ENCODE data around the gene APEX2.
A peak's percentile ranks its signal among the peaks of the same experiment; 100 is the strongest.
"Not testable (repeated sequence)": the region's sequence is repeated elsewhere in the genome, so short reads cannot be mapped to it uniquely, and the experiment has no call there.

Gene APEX2, protein sequence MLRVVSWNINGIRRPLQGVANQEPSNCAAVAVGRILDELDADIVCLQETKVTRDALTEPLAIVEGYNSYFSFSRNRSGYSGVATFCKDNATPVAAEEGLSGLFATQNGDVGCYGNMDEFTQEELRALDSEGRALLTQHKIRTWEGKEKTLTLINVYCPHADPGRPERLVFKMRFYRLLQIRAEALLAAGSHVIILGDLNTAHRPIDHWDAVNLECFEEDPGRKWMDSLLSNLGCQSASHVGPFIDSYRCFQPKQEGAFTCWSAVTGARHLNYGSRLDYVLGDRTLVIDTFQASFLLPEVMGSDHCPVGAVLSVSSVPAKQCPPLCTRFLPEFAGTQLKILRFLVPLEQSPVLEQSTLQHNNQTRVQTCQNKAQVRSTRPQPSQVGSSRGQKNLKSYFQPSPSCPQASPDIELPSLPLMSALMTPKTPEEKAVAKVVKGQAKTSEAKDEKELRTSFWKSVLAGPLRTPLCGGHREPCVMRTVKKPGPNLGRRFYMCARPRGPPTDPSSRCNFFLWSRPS

GRCh38 chrX:54999717-55000598 lies at the start of gene APEX2:
TSS of gene APEX2 (plus strand) at chrX:55000363. CDS start at chrX:55000423, 60 bp downstream.
- peak; percentile 94 for FAIRE-seq

- FAIRE-seq: no peak
Observed at GRCh38 chrX:54950730-54951375, 49.3 kb upstream of the APEX2 start.

DNA sequence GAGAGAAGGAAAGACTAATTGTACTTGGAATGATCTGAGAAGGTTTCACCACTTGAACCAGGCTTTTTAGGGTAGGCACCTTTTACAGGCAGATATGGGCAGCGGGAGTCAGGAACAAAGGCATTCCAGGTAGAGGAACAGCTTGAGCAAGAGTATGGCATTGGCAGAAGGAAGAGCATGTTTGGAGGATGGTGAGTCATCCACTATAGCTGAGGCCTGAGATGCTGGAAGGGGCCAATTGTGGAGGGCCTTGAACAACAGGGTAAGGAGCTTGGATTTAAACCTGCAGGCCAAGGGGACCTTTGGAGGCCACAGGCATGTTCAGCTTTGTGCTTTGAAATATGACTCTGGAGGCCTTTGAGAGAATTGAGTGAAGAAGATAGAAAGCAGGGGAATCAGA lies 38.4 kb upstream of the APEX2 start:
- FAIRE-seq: no peak

GRCh38 chrX:54964766-54965497 lies 35.2 kb upstream of the APEX2 start:
- no peak for FAIRE-seq

- peak; percentile 61 for FAIRE-seq
Observed at GRCh38 chrX:54977387-54977786, 22.8 kb upstream of the APEX2 start.

GRCh38 chrX:54978448-54978847 lies 21.7 kb upstream of the APEX2 start:
- no peak for FAIRE-seq

GRCh38 chrX:54979432-54979831 lies 20.7 kb upstream of the APEX2 start:
- no peak for FAIRE-seq

DNA sequence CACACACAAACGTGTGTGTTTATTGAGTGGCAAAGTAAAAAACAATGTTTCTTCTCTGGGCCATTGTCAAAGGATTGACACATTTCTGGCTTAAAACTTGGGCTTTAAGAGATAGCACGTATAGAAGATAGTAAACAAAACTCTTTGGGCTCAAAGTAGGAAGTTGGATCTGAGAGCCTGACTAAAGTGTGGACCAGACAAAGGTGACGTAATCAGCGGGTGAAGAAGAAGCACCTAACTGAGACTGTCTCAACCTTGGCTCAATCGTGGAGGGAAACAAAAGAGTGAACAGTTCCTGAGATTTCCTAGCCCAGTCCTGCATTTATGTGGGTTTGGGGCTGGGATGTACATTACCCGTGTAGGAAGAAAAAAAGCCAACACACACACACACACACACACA lies 19.8 kb upstream of the APEX2 start:
- no peak for FAIRE-seq

- FAIRE-seq: not testable (repeated sequence)
Observed at GRCh38 chrX:54983306-54983705, 16.9 kb upstream of the APEX2 start.

- no peak for FAIRE-seq
Observed at GRCh38 chrX:54991706-54992105, 8.5 kb upstream of the APEX2 start.

DNA sequence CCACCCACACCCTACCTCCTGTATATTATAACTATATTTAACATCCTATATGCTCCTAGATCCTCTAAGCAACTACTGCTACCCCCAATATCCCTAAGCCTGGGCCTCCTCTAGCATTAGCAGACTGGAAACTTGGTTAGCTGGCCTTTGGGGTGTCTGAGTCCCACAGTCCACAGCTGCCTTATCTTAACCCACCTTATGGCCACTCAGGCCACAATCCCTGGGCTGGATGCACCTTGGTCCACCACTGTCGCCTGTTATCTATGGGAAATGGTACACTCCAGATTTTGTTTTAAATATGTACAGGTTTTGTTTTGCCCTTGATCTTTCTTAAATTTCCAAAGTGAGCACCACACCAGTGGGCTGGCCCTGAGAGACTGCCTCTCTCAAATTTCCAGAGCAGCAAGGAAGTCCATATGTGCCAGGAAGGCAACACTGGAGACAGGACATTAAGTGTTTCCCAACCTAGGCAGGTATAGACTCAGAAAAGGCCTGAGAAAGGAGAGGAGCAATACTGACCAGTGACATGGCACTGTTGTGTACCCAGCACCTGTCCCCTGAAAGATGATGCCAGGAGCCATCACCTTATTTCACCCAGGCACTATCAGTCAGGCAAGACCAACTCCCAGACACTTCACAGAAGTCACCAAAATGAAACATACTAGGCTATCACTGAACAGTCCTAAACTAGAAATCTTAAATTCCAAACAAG lies 7.1 kb upstream of the APEX2 start:
- FAIRE-seq: no peak

DNA sequence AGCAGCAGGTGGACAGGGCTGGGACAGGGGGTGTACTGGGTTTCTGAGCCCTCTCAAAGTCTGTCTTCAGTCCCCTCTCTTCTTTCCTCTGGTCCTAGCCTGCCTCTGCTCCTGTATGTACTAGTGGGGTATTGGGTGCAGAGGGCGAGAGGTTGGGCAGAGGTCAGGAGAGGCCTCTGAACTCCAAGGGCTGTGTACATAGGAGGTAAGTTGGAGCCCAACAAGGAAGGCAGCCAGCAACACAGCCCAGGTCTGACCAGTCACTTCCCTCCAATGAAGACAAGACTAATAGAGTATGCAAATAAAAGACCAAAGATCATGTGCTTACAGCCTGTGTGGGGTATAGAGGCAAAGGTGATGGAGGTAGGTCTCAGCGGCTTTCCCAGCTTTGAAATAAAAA lies 6.1 kb upstream of the APEX2 start, which contains the start of gene PFKFB1:
Gene PFKFB1 (minus strand): TSS at position 90 of the 400 bp plus-strand sequence. CDS start 181 bp downstream, outside the sequence.
- FAIRE-seq: no peak

- no peak for FAIRE-seq
Observed at GRCh38 chrX:54994668-54995351, 5.4 kb upstream of the APEX2 start.

- FAIRE-seq: no peak
Observed at GRCh38 chrX:54995621-54996020, 4.5 kb upstream of the APEX2 start.

DNA sequence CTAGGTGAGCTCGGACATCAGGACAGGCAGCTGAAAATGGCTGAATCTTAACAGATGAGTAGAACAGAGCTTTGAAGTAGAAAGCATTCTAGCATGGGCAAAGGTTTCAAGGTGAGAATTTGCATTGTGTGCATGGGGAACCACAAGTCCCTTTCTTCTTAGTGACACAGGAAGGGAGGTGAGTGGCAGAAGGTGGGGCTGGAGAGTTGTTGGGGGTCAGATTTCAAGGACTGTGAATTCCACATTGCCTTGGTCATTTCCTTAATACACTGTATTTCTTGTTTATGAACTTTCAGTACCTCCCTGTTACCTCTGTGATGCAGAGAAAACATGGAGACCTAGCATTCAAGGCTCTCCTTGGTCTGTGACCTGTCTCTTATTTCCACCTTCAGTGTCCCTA lies 4.1 kb downstream of the APEX2 start:
- FAIRE-seq: no peak

- no peak for FAIRE-seq
Observed at GRCh38 chrX:55005256-55005655, 5.1 kb downstream of the APEX2 start.

DNA sequence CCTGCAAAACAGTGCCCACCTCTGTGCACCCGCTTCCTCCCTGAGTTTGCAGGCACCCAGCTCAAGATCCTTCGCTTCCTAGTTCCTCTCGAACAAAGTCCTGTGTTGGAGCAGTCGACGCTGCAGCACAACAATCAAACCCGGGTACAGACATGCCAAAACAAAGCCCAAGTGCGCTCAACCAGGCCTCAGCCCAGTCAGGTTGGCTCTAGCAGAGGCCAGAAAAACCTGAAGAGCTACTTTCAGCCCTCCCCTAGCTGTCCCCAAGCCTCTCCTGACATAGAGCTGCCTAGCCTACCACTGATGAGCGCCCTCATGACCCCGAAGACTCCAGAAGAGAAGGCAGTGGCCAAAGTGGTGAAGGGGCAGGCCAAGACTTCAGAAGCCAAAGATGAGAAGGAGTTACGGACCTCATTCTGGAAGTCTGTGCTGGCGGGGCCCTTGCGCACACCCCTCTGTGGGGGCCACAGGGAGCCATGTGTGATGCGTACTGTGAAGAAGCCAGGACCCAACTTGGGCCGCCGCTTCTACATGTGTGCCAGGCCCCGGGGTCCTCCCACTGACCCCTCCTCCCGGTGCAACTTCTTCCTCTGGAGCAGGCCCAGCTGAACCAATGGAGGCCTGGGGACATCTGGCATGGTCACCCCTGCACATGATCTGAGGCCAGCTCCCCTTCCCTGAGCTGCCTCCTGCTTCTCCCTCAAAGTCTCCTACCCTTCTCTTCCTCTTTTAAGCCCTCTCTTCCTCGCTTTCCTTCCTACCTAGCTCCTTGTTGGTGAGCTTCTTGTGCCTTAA lies 6.9 kb downstream of the APEX2 start:
- no peak for FAIRE-seq

DNA sequence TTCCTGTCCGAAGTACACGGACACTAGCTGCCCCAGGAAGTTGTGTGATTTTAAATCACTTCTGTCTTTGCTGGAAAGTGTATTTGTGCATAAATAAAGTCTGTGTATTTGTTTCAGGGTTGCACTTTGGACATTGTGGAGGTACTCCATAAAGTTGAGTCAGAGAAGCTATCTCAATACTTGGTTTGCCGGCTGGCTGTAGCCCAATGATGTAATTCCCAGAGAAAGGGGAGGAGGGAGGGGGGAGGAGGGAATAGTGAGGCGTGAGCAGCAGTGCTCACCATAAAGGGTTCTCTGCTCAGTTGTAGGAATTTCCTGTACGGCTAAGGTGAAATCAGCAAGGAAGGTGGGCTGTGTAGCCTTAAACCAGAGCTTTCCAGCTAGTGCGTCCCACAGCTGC lies 7.5 kb downstream of the APEX2 start:
- FAIRE-seq: no peak

GRCh38 chrX:55008571-55009358 lies 8.6 kb downstream of the APEX2 start:
- no peak for FAIRE-seq
